ENCODE measurements around the gene SERPINF2. TPM values are rescaled to one million over a fixed set of nuclear protein-coding genes. Genes with fewer than 3 reads are reported as not detected.

The SERPINF2 gene
- total and polyA plus RNA-seq, 10 donors, result 1.6 to 7.9 (median 5.0) TPM

GRCh38 chr17:1732833-1733321 lies 9.8 kb upstream of the SERPINF2 start:
- WGBS, 5 donors, result 49 to 68% (median 64%) methylated on average over 11 of the region's 11 CpGs
- no peak for DNase-seq
- TF ChIP-seq CTCF (IDR thresholded peaks at IDR 0.05 in 8 of 11, conservative IDR thresholded peaks at IDR 0.05 in 3 of 11), result no peak
- peak in 1 of 3 donors; percentile 65 for TF ChIP-seq POLR2AphosphoS5 (IDR thresholded peaks at IDR 0.05)
- TF ChIP-seq POLR2A (IDR thresholded peaks at IDR 0.05), result no peak
- peaks cover 12 to 99% (median 81%) of the 10 kb centered on the region in 6 donors for H3K4me1 ChIP-seq
- intact Hi-C loops (cut with DNase I; ENCODE audit: low total_unique reads), result no loop called here
- no peak overlapping the region for H3K4me3 ChIP-seq
- H3K36me3 ChIP-seq, result peaks cover 2 to 100% (median 48%) of the 10 kb centered on the region in 6 donors
- no peaks in the 10 kb centered on the region for H3K9me3 ChIP-seq
- H3K27me3 ChIP-seq (replicated peaks in 1 of 7), result no peaks in the 10 kb centered on the region
- peak overlapping the region in 5 of 8 donors; percentile 20 to 77 (median 55) for H3K27ac ChIP-seq

- intact Hi-C loops (cut with DNase I; ENCODE audit: low total_unique reads), result no loop called here
- H3K36me3 ChIP-seq, result peaks cover 2 to 99% (median 44%) of the 10 kb centered on the region in 6 donors
- peak; percentile 81 for DNase-seq
- peaks cover 14 to 97% (median 76%) of the 10 kb centered on the region in 6 donors for H3K4me1 ChIP-seq
- H3K27ac ChIP-seq, result peak overlapping the region in 4 of 8 donors; percentile 35 to 77 (median 66)
- no peaks in the 10 kb centered on the region for H3K9me3 ChIP-seq
- no peak for TF ChIP-seq POLR2A (IDR thresholded peaks at IDR 0.05)
- TF ChIP-seq POLR2AphosphoS5 (IDR thresholded peaks at IDR 0.05), result peak; percentile 13 to 76 (median 63)
- no peak for TF ChIP-seq CTCF (IDR thresholded peaks at IDR 0.05 in 8 of 11, conservative IDR thresholded peaks at IDR 0.05 in 3 of 11)
- no peaks in the 10 kb centered on the region for H3K27me3 ChIP-seq (replicated peaks in 1 of 7)
- WGBS, 5 donors, result 90 to 95% (median 94%) methylated on average over 24 to 38 of the region's 38 CpGs
- H3K4me3 ChIP-seq, result no peak overlapping the region
These were observed 8.9 kb upstream of the SERPINF2 start for GRCh38 chr17:1733759-1734158.

- no peaks in the 10 kb centered on the region for H3K27me3 ChIP-seq (replicated peaks in 1 of 7)
- H3K4me1 ChIP-seq, result peaks cover 14 to 81% (median 61%) of the 10 kb centered on the region in 6 donors
- H3K27ac ChIP-seq, result peak overlapping the region in 6 of 8 donors; percentile 56 to 80 (median 71)
- H3K9me3 ChIP-seq, result no peaks in the 10 kb centered on the region
- H3K4me3 ChIP-seq, result no peak overlapping the region
- 94 to 100% (median 97%) methylated on average over 5 to 10 of the region's 10 CpGs for WGBS, 5 donors
- intact Hi-C loops (cut with DNase I; ENCODE audit: low total_unique reads), result no loop called here
- no peak for DNase-seq
- TF ChIP-seq POLR2AphosphoS5 (IDR thresholded peaks at IDR 0.05) (no peak), POLR2A (IDR thresholded peaks at IDR 0.05) (no peak), CTCF (IDR thresholded peaks at IDR 0.05 in 8 of 11, conservative IDR thresholded peaks at IDR 0.05 in 3 of 11) (no peak)
- H3K36me3 ChIP-seq, result peaks cover 2 to 82% (median 37%) of the 10 kb centered on the region in 6 donors
These were observed 7.3 kb upstream of the SERPINF2 start for GRCh38 chr17:1735418-1735817.

- no peak for DNase-seq
- peaks cover 2 to 77% (median 33%) of the 10 kb centered on the region in 6 donors for H3K36me3 ChIP-seq
- no peaks in the 10 kb centered on the region for H3K9me3 ChIP-seq
- H3K27ac ChIP-seq, result peak overlapping the region; percentile 4 to 80 (median 67)
- peaks cover 14 to 76% (median 58%) of the 10 kb centered on the region in 6 donors for H3K4me1 ChIP-seq
- TF ChIP-seq CTCF (IDR thresholded peaks at IDR 0.05 in 8 of 11, conservative IDR thresholded peaks at IDR 0.05 in 3 of 11) (no peak), POLR2AphosphoS5 (IDR thresholded peaks at IDR 0.05) (no peak), POLR2A (IDR thresholded peaks at IDR 0.05) (no peak)
- 87 to 100% (median 89%) methylated on average over 6 to 17 of the region's 17 CpGs for WGBS, 5 donors
- intact Hi-C loops (cut with DNase I; ENCODE audit: low total_unique reads), result no loop called here
- no peak overlapping the region for H3K4me3 ChIP-seq
- H3K27me3 ChIP-seq (replicated peaks in 1 of 7), result no peaks in the 10 kb centered on the region
These were observed 6.8 kb upstream of the SERPINF2 start for GRCh38 chr17:1735834-1736347.

All from spleen (tissue), 11 donors.